KOPT-K1 (cell line): ENCODE data around the gene FAAP100.

ENCODE experiments used
- H3K27ac ChIP-seq: fragments of 200-600 bp; sonication (generic); 2 replicates; pipeline ENCODE4 v1.5.1; 2016; ENCODE audit warnings: antibody characterized with exemption, mild to moderate bottlenecking, low read depth, low read length; ENCODE audit not compliant: poor library complexity, severe bottlenecking
- H3K36me3 ChIP-seq: fragments of 200-600 bp; sonication (generic); 2 replicates; pipeline ENCODE4 v1.5.1; 2017; ENCODE audit warnings: antibody characterized with exemption, mild to moderate bottlenecking, low read length, moderate library complexity; ENCODE audit not compliant: insufficient read depth
- H3K9me3 ChIP-seq: fragments of 200-600 bp; sonication (generic); 2 replicates; pipeline ENCODE4 v1.5.1; 2017; ENCODE audit warnings: antibody characterized with exemption, low read length, mild to moderate bottlenecking; ENCODE audit not compliant: insufficient read depth, poor library complexity, severe bottlenecking

FAAP100 gene

DNA sequence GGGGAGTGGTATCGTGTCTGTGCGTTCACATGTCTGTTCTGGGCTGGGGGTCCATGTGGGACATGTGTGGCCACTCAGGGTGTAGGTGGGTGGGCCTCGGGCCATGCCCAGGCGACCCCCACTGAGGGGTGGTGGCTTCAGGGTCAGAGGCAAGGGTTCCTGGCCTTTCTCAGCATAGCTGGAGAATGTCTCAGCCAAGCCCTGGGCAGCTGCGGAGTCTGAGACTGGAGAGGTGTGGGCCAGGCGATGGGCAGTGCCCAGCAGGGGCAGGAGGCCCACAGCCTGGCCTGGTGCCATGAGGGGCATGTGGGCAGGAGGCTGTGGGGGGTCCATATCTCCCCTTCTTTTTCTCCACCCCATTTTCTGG lies 22.7 kb downstream of the FAAP100 start:
- Histone ChIP-seq H3K27ac (no peak overlapping the region), H3K36me3 (no peaks in the 10 kb centered on the region), H3K9me3 (no peaks in the 10 kb centered on the region)

DNA sequence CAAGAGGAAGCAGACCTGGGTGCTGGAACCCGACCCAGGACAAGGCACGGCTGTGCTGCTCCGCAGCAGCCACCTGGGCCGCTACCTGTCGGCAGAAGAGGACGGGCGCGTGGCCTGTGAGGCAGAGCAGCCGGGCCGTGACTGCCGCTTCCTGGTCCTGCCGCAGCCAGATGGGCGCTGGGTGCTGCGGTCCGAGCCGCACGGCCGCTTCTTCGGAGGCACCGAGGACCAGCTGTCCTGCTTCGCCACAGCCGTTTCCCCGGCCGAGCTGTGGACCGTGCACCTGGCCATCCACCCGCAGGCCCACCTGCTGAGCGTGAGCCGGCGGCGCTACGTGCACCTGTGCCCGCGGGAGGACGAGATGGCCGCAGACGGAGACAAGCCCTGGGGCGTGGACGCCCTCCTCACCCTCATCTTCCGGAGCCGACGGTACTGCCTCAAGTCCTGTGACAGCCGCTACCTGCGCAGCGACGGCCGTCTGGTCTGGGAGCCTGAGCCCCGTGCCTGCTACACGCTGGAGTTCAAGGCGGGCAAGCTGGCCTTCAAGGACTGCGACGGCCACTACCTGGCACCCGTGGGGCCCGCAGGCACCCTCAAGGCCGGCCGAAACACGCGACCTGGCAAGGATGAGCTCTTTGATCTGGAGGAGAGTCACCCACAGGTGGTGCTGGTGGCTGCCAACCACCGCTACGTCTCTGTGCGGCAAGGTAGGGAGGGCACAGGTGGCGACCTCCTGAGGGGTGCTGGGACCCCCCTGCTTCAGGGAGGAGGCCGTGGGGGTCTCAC lies 23.3 kb downstream of the FAAP100 start:
- Histone ChIP-seq H3K27ac (no peak overlapping the region), H3K9me3 (no peaks in the 10 kb centered on the region), H3K36me3 (no peaks in the 10 kb centered on the region)

DNA sequence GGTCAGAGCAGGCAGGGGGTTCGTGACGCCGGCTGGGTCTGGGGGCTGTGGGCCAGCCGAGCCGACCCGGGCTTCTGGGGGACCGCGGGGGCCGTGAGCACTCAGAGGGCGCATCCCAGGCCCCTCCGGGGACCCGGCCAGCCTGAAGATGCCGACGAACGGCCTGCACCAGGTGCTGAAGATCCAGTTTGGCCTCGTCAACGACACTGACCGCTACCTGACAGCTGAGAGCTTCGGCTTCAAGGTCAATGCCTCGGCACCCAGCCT lies 23.8 kb downstream of the FAAP100 start:
- Histone ChIP-seq H3K36me3 (no peaks in the 10 kb centered on the region), H3K9me3 (no peaks in the 10 kb centered on the region), H3K27ac (no peak overlapping the region)

DNA sequence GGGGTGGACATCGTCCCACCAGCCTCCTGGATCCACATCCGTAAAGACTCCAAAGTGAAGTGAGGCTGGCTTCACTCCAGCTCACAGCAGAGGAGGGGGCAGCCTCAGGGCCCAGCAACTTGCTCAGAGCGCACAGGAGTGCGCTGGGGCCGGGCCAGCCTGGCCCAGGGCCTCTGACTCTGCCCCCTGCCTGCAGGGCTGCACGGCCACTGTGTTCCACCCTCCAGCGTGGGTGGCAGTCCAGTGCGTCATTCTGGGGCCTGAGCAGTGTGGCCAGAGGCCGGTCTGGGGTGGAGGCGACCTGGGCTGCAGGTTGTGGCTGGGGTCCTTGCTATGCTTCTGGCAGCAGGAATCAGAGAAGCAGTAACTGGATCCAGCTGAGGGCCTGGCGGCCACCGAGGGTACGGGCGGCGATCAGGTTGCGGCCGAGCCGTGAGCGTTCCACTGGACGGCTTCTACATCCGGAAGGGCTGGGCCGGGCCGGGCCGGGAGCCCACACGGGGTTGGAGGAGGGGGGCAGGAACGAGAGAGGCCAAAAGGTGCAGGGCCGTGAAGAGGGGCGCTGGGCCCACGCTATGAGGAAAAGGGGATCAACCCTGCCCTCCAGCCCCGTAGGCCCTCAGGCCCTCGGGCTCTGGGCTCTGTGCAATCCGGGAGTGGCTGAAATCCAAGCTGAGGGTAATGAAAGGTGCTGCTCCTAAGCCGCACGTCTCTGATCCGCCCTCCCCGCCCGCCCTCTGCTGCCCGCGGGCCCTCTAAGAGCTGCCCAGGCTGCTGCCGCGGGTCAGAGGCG lies 24.4 kb downstream of the FAAP100 start, which contains the start of gene FSCN2:
FSCN2 (plus strand) TSS at position 787 of the 793 bp plus-strand sequence. CDS start 155 bp downstream, outside the sequence.
- Histone ChIP-seq H3K27ac (no peak within 1 kb of the TSS), H3K36me3 (no peaks in the 10 kb centered on the region), H3K9me3 (no peaks in the 10 kb centered on the region)

DNA sequence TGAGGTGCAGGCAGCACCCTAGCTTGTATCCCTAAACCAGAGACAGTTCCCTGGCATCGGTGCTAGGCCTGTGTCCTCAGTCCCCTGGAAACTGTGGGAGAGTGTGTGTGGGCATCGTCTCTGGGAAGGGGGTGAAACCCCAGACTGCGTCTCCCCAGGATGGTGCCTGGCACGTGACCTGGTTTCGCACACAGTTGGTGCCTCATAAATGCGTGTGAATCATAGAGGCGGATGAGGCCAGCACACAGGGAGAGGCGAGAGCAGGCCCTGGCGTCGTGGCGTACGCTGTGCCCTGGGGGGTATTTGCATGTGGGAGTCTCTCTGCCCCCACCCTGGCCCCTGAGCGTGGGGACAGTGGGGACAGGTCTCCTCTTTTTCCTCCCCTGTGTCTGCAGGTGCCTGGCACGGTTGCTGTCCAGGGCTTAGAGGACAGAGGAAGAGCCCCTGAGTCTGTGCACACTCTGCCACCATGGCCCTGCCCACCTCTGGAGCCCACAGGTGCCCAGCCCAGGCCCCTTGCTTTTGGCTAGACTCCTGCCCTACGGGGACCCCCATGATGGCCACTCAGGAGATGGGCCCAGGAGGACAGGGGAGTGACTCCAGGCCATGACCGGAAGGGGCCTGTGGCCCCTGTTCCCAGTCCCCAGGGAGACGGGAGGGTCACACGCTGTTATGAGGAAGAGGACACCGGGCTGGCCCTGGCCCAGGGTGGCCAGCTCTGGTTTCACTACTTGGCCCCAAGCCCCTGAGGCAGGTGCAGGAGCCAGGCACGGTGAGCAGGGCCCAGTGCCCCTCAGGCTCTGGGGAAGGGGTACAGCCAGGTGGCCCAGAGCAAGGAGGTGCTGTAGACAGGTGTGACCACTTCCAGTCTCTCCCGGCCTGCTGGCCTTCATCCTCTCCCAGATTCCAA lies 25.2 kb downstream of the FAAP100 start:
- Histone ChIP-seq H3K36me3 (no peaks in the 10 kb centered on the region), H3K27ac (no peak overlapping the region), H3K9me3 (no peaks in the 10 kb centered on the region)

DNA sequence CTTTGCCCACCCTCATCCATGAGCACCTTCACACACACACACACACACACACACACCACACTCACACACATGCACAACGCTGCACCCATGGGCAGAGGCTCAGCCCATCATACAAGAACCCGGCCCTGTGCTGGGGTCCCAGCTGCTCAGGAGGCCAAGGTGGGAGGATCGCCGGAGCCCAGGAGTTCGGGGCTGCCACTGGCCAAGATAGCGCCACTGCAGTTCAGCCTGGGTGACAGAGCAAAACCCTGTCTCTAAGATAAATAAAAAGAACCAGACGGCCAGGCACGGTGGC lies 27.3 kb downstream of the FAAP100 start:
- no peak overlapping the region for H3K27ac ChIP-seq
- no peaks in the 10 kb centered on the region for H3K9me3 ChIP-seq
- H3K36me3 ChIP-seq: no peaks in the 10 kb centered on the region

DNA sequence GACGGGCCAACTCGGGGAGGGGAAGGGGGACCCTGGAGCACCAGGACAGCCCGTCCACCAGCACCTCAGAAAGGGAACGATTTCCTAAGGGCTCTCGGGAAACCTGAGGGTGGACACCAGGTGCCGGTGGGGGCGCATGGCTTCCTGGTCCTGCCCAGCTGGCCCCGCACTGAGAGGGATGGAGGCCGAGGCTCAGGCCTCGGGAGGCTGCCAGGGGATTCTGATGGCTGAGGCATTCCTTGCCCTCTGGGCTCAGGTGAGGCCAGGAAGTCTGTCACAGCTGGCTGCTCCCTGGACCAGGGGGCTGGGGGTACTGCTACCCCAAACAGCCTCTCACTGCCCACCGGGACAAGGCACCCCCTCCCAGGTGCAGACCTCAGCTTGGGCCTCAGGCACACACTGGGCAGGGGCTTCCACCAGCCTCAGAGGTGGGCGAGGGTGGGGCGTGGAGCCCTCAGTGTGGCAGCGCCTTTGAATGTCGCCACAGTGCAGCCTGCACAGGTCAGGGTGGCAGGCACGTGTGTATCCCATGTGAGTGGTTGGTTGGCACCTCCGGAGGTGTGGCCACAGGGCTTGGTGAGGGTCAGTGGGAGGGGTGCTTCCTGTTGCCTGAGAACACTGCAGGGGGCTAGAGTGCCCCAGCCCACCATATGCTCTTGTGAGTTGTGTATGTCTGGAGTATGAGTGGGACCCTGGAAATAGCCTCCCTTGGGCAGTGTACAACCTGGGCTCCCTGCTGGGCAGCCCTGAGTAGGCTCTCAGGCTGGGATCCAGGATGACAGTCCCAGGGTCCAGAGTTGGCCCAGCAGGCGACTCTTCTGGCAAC lies 27.9 kb downstream of the FAAP100 start:
- no peak overlapping the region for H3K27ac ChIP-seq
- H3K9me3 ChIP-seq: no peaks in the 10 kb centered on the region

DNA sequence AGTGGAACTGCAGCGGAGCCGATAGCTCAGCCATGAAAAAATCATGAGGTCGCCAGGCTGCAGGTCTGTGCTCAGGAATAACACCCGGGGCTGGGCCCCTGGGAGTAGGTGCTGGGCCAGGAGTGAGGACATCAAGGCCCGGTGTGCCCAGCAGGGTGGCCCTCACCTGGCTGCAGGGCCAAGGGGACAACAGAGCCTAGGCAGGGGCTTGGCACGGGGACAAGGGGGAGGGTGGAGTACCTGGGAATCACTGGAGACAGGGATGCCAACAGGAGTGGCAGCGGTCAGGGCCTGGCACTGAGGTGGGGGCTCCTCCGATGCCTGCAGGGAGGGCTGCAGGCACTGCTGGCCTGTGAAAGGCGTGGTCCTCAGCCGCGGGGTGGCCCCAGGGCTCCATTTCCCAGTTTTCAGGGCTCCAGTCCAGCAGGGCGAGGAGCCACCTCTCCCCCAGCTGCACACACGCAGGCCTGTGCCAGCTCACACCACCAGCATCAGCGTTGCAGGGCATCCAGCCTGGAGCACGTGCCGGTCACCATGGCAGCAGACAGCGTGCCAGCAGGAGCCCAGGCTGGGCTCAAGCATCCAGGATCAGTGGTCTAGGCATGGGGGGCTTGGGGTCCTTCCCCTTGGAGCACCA lies 28.6 kb downstream of the FAAP100 start:
- no peaks in the 10 kb centered on the region for H3K9me3 ChIP-seq
- no peak overlapping the region for H3K27ac ChIP-seq
- no peaks in the 10 kb centered on the region for H3K36me3 ChIP-seq

More for the DNA sequence above, 27.9 kb downstream of the FAAP100 start:
- H3K36me3 ChIP-seq: no peaks in the 10 kb centered on the region

DNA sequence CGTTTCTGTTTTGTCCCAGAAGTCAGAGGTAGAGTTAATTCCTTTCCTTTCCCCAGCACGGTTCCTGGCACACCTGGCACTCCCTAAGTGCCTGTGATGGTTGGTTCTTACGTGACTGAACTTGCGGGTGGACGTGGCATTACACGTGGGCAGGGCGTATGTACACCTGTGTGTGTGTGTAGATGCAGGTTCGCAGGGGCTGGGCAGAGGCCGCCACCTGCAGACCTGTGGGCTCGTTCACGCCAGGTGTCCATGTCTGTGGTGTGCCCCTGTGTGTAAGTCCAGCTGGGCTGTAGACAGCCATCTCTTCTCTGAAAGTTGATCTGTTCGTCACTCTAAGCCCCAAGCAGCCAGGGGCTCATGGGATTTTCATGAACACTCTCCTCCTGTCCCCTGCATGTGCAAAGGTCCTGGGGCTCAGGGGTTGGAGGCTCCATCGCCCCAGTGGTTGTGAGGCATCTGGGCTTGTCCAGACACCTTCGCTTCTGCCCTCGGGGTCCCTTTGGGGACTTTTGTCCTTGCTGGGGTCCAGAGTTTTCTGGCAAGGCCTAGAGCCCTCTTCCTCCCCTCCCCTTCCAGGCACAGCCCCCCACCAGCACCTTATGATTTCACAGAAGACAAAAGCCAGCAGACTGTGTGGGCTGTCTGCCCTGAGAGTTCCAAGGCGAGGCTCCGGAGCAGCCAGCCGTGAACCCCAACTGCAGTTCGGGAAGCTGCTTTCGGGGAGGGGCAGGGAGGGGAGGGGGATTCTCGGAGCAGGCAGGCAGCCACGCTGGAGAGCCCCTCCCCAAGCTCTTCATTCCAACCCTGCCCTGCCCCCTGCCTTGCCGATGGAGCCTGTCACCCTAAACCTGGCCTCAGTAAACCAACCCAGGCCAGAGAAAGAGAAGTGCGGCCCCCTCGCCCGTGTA lies 29.4 kb downstream of the FAAP100 start:
- no peaks in the 10 kb centered on the region for H3K36me3 ChIP-seq
- no peaks in the 10 kb centered on the region for H3K9me3 ChIP-seq
- no peak overlapping the region for H3K27ac ChIP-seq

DNA sequence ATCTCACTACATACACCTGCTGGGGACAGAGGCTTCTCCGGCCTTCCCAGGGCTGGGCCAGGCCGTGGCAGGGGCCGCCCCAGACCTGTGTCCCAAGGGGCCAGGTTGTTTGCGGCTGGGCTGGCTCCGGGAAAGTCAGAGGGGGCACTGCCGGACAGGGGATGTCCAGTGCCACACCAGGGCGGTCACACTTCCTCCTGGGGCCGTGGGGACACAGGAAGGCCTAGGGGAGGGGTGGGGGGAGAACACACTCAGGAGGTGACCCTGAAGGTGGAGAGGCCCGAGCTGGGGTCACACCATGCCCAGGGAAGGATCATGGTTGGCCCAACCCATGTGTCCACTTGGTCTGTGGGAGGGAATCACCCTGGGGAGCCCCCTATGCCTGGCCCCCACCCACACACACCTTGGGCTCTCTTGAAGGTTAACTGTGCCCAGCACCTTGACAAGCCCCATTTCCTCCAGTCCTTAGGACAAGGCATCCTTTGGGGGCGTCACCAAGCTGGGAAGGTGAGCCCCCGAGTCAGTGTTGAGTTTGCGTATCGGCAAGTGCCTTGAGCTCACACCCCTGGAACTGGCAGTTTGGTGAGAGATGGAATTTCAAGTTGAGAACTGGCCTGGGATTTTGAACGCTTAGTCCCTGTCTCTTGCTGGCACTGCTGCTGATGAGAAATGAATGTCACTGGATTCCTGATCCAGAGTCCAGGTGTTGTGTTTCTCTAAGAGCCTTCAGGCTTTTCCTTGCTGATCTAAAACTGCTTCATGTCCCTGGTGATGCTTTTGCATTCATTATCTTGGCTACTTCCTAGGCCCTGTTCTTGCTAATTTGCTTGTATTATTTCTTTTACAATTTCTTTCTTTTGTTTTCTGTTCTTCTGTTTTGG lies 31.9 kb downstream of the FAAP100 start:
- Histone ChIP-seq H3K9me3 (no peaks in the 10 kb centered on the region), H3K36me3 (no peaks in the 10 kb centered on the region), H3K27ac (no peak overlapping the region)

DNA sequence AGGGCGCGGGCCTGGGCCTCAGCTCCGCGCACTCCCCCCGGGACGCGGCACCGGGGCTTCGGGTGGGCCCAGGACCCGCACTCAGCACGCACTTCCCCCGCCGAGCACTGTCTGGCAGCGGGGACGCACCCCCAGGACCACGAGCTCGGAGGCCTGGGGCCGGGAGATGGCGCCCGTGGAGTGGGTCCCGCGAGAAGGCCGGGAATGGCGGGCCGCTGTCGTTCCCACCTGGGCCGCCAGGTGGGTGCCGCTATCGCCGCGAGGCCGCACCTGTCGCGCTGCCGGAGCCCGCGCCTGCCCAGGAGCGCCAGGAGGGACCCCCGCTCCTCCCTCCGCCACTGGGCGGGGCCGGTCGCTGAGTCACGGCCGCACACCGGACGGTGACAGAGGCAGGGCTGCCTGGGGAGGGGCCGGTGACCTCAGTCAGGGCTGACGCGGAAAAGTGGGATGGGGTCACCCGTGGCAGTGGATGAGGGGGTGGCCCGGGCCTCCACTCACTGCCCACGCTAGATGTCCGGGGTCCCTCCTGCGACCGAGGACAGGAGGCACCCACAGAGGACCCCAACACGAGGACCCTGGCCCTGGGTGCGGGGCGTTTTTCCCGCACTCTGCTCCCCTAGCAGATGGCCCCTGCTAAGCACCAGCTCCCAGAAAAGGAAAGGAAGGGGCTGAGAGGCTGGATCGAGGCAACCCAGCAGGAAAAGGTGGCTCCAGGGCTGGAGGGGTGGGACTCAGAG lies 32.7 kb downstream of the FAAP100 start:
- H3K36me3 ChIP-seq: no peaks in the 10 kb centered on the region
- H3K27ac ChIP-seq: no peak overlapping the region
- H3K9me3 ChIP-seq: no peaks in the 10 kb centered on the region

DNA sequence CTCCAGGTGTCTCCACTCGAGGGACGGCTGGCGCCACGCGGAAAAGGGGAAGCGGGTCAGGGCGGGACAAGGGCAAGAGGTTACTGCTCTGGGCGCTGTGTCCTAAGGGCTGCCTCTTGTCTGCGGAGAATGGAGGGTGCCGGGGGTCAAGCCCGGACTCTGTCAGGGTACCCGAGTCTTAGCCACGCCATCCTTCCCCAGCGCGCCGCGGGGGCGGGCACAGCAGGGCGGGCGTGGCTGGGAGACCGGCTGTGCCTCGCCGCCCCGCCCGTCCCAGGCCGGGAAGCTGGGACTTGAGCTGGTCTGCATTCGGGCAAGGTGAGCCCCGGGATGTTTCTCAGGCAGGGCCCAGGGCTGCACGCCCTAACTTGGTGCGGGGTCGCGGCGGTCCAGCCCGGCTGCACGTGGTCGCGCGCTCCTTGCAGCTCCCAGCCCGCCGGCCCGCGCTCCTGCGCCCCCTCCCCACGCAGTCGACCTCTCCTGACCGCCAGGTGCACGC lies 33.3 kb downstream of the FAAP100 start:
- Histone ChIP-seq H3K27ac (no peak overlapping the region), H3K36me3 (no peaks in the 10 kb centered on the region), H3K9me3 (no peaks in the 10 kb centered on the region)
